Sigmoid colon (tissue), 4 donors: ENCODE results near the gene ANKRD2.

Source experiments
- EP300 ChIP-seq, 4 donors: sonication (generic); formaldehyde crosslinking; IDR thresholded peaks; one replicate each; pipeline ENCODE4 v1.6.1; 2017; ENCODE audit warnings: antibody characterized with exemption in 4 of 4
- POLR2A ChIP-seq, 2 donors: fragments of 450-650 bp; IDR thresholded peaks; one replicate each; pipeline ENCODE4 v1.6.1; 2016; ENCODE audit warnings: antibody characterized with exemption in 2 of 2, mild to moderate bottlenecking in 2 of 2, moderate library complexity in 2 of 2
- POLR2AphosphoS5 ChIP-seq, 4 donors: sonication (generic); formaldehyde crosslinking; IDR thresholded peaks; one replicate each; pipeline ENCODE4 v1.6.1; 2017; ENCODE audit warnings: antibody characterized with exemption in 4 of 4
- TF ChIP-seq, protein P1 (sequence below), 4 experiments: fragments of 450-650 bp in 3 of 4; fragments of 200-600 bp in 1 of 4; IDR thresholded peaks; one replicate each; pipeline ENCODE4 v1.5.1; 2016 to 2019; ENCODE audit warnings: antibody characterized with exemption in 4 of 4, mild to moderate bottlenecking in 3 of 4, moderate library complexity in 2 of 4

DNA sequence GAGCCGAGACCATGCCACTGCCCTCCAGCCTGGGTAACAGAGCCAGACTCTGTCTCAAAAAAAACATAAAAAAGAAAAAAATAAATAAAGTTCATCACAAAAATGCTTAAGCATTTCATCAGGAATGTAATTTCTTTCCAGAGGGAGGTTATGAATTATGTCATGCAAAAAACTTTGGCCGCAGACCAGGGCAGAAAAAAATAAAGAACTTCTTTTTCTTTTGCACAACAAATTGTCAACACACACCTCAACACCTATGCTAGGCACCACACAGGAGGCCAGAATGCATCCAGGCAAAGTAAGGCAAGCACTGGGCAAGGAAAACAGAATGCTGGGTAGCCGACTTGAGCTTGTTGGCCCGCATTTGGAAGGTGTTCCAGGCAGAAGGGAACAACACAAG is 20.8 kb downstream of the ANKRD2 start:
- TF ChIP-seq, protein P1, sequence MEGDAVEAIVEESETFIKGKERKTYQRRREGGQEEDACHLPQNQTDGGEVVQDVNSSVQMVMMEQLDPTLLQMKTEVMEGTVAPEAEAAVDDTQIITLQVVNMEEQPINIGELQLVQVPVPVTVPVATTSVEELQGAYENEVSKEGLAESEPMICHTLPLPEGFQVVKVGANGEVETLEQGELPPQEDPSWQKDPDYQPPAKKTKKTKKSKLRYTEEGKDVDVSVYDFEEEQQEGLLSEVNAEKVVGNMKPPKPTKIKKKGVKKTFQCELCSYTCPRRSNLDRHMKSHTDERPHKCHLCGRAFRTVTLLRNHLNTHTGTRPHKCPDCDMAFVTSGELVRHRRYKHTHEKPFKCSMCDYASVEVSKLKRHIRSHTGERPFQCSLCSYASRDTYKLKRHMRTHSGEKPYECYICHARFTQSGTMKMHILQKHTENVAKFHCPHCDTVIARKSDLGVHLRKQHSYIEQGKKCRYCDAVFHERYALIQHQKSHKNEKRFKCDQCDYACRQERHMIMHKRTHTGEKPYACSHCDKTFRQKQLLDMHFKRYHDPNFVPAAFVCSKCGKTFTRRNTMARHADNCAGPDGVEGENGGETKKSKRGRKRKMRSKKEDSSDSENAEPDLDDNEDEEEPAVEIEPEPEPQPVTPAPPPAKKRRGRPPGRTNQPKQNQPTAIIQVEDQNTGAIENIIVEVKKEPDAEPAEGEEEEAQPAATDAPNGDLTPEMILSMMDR (IDR thresholded peaks at IDR 0.05) = no peak
- TF ChIP-seq POLR2A (IDR thresholded peaks at IDR 0.05) (no peak), POLR2AphosphoS5 (IDR thresholded peaks at IDR 0.05) (no peak), EP300 (IDR thresholded peaks at IDR 0.05) (no peak)
